CD4-positive, alpha-beta T cell treated with Interleukin-2 at 100 ng/mL for 4 hours (primary cell): ENCODE results near the gene C2CD2L.
A peak's percentile ranks its signal among the peaks of the same experiment; 100 is the strongest.
"Not testable (repeated sequence)": the region's sequence is repeated elsewhere in the genome, so short reads cannot be mapped to it uniquely, and the experiment has no call there.

Experiments used
- DNase-seq: peaks from one replicate; pipeline ENCODE4 v3.0.0-alpha.2; 2020; ENCODE audit warnings: low spot score

C2CD2L gene

DNA sequence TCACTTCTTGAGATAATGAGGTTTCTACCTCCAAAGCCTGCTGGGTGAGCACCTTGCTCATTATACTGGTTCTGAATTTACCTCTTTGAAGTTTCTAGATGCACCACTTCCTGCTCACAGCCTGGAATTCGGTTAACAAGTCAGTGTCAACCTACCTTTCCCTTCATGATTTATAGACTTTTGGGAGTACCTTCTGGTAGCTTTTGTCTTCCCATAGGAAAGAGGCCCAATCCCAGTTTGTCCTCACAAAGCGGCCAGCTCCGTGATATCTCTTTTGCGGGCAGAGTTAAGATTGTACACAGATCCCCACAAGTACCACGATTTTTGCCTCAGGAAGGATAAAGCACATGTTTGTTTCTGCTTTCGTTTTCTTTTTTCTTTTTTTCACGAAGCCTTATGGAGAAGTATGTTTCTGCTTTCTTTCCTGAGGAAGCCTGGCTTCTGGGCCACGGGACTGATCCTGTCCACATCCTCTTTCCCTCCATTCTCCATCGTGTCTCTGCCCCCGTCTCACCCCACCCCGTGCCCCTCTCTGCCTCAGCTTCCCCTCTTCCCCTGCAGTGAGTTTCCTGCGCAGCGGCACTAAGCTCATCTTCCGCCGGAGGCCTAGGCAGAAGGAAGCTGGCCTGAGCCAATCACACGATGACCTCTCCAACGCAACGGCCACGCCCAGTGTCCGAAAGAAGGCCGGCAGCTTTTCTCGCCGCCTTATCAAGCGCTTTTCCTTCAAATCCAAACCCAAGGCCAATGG lies 8.5 kb downstream of the C2CD2L start:
- peak; percentile 44 for DNase-seq

GRCh38 chr11:119116235-119116594 lies 9.1 kb downstream of the C2CD2L start:
- DNase-seq = no peak

- no peak for DNase-seq
Observed at GRCh38 chr11:119116601-119117000, 9.5 kb downstream of the C2CD2L start.

- DNase-seq = no peak
Observed at GRCh38 chr11:119117004-119117706, 10.0 kb downstream of the C2CD2L start.

GRCh38 chr11:119118227-119118626 lies 11.1 kb downstream of the C2CD2L start:
- no peak for DNase-seq

- DNase-seq = no peak
Observed at GRCh38 chr11:119118946-119119345, 11.8 kb downstream of the C2CD2L start.

GRCh38 chr11:119120639-119121007 lies 13.5 kb downstream of the C2CD2L start:
- no peak for DNase-seq

GRCh38 chr11:119121008-119121810 lies 14.1 kb downstream of the C2CD2L start, which contains the start of gene HINFP:
HINFP (plus strand) TSS chr11:119121580; CDS start chr11:119126945, 5,365 bp downstream.
- DNase-seq = peak; percentile 100

- no peak for DNase-seq
Observed at GRCh38 chr11:119121811-119122124, 14.6 kb downstream of the C2CD2L start.

DNA sequence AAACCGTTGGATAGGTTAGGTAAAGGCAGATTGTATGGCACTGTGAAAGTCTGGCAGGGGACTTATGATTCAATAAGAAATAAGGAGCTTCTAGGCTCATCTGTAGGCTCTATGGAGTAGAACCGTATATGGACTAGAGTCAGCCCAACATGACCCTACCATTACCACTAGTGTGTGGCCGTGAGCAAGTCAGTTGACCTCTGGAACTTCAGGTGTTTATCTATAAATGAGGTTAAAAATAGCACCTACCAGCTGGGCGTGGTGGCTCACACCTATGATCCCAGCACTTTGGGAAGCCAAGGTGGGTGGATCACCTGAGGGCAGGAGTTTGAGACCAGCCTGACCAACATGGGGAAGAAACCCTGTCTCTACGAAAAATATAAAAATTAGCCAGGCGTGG lies 18.7 kb downstream of the C2CD2L start:
- no peak for DNase-seq

- DNase-seq = no peak
Observed at GRCh38 chr11:119126675-119127268, 19.6 kb downstream of the C2CD2L start.

- DNase-seq = no peak
Observed at GRCh38 chr11:119130662-119131061, 23.5 kb downstream of the C2CD2L start.

DNA sequence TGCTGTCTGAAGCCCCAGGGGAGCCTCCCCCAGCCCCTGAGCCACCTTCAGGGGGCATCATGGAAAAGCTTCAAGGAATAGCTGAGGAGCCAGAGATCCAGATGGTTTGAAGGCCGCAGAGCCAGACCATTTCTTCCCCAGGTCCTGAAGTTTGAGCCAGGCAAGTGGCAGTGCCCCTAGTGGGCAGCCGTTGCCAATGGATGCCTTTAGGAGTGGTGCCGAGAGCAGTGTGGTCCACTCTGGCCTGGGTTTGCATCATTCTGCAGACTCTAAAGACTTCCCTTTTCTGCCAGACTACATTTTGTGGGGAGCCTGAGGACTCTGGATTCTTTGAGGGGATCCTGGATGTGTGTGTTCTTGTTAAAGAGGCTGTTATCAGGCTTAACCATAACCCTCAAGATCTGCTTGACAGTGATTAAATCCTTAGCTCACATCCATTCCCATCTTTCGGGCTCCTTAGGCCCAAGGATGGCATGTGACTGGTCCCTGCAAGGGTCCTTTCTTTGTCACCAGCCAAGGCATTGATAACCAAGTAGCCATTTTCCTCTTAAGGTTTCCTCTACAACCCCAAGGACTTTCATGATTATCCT lies 27.3 kb downstream of the C2CD2L start:
- no peak for DNase-seq

GRCh38 chr11:119139276-119139675 lies 32.1 kb downstream of the C2CD2L start:
- not testable (repeated sequence) for DNase-seq

GRCh38 chr11:119144825-119145486 lies 37.8 kb downstream of the C2CD2L start:
- peak; percentile 33 for DNase-seq

- DNase-seq = no peak
Observed at GRCh38 chr11:119145551-119145950, 38.4 kb downstream of the C2CD2L start.

DNA sequence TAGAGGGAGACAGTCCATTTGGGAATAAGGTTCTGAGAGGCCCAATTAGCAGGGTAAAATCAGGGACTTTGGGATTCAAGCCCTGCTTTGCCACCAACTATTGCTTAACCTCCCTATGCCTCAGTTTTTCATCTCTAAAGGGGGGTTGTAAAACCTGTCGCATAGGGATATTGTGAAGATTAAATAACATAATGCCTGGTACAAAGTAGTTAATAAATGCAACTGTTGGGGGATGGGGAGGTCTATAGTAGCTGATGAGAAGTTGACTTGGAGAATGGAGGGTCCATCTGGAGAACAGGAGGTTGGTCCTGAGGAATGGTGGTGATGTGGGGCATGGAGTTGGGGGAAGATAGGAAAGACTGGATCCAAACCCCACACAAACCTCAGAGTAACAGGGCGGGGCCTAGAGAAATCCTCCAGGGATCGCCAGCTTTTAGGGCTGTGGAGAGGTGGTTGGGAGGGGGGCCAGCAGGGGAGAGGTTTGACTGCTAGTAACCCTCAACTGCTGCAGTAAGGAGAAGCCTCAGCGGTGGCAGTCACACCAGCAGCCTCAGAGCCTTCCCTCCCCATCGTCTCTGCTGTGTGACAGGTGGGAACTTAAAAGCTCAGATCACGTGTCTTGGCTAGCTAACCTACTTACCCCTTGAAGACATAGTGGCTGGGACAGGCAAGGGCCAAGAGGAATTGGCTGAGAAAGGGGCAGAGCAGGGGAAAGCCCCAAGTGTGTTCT lies 40.6 kb downstream of the C2CD2L start:
- DNase-seq = no peak

- no peak for DNase-seq
Observed at GRCh38 chr11:119148720-119149017, 41.5 kb downstream of the C2CD2L start.

DNA sequence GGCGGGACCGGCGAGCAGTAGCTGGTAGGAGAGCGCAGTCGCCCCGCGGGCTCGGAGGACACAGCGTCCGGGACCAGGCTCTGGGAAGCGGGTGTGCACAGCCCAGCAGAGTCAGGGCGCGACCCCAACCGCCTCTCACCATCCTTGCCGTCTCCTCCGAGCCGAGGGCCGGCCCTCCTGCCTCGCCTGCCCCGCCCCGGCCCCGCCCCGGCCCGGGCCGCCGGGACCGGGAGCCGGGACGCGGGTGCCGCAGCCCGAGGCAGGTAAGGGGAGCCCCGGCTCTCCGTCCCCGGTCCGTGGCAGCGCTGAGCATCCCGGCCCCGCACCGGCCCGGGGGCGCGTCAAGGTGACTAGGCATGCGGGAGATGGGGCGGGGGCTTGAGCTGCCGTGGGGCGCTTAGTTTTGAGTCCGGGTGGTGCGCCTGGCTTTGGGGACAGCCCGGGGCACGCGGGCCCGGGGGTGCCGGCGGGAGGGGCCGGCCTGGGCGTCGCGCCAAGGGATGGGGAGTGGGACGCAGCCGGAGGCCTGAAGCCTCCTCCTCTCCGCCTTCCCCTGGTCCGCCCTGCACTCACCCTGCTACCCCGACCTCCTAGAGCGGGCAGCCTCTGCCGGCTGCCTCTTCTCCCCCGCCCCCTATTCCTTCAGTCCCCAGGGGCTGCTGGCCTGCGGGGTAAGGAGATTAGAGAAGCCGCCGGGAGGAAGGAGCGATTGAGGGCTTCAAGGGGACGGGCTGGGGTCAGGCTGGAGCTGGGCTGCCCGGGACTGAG lies 42.1 kb downstream of the C2CD2L start, which contains the start of gene ABCG4:
Gene ABCG4, plus strand, starts transcription at position 35 of the 768 bp plus-strand sequence. CDS start 914 bp downstream, outside the sequence.
- no peak for DNase-seq

GRCh38 chr11:119149786-119150275 lies 42.7 kb downstream of the C2CD2L start:
- DNase-seq = no peak
